K562 (cell line): ENCODE measurements around the gene ANKRD24. TPM values are rescaled to one million over a fixed set of nuclear protein-coding genes. Genes with fewer than 3 reads are reported as not detected.

Experiments
- CBFB ChIP-seq: sonication (generic); formaldehyde crosslinking; IDR thresholded peaks from 2 replicates; pipeline ENCODE4 v1.4.0; 2020; ENCODE audit warnings: mild to moderate bottlenecking, missing genetic modification reagents
- CHD1 ChIP-seq: fragments of 200-600 bp; sonication (generic); IDR thresholded peaks from one replicate; pipeline ENCODE4 v1.6.1; 2012; ENCODE audit warnings: mild to moderate bottlenecking, moderate library complexity, low read length, inconsistent platforms
- DMBX1 ChIP-seq: fragments of 250-450 bp; sonication (Bioruptor Pico); IDR thresholded peaks from 2 replicates; pipeline ENCODE4 v1.8.0; 2022; ENCODE audit warnings: inconsistent platforms, mild to moderate bottlenecking, moderate library complexity, borderline replicate concordance
- FOXA1 ChIP-seq: fragments of 450-650 bp; IDR thresholded peaks from 2 replicates; pipeline ENCODE4 v1.6.1; 2016; ENCODE audit warnings: mild to moderate bottlenecking, borderline replicate concordance
- HEY1 ChIP-seq: fragments of 250-450 bp; sonication (Bioruptor Pico); IDR thresholded peaks from 2 replicates; pipeline ENCODE4 v1.5.0; 2020; ENCODE audit warnings: mild to moderate bottlenecking, moderate library complexity, borderline replicate concordance
- NR3C1 ChIP-seq: sonication (generic); formaldehyde crosslinking; IDR thresholded peaks from 2 replicates; pipeline ENCODE4 v1.8.1; 2022; ENCODE audit warnings: missing genetic modification reagents
- SAFB2 ChIP-seq: fragments of 200-400 bp; formaldehyde crosslinking; IDR thresholded peaks from 2 replicates; pipeline ENCODE4 v1.6.1; 2018; ENCODE audit warnings: borderline replicate concordance, low read length, low read depth, moderate library complexity; ENCODE audit not compliant: severe bottlenecking
- SMAD3 ChIP-seq: fragments of 450-650 bp; formaldehyde crosslinking; conservative IDR thresholded peaks from 2 replicates; pipeline ENCODE4 v1.4.0; 2020; ENCODE audit warnings: mild to moderate bottlenecking
- ZNF24 ChIP-seq: fragments of 450-650 bp; IDR thresholded peaks from 2 replicates; pipeline ENCODE4 v1.6.1; 2016
- ZNF695 ChIP-seq: fragments of 450-650 bp; formaldehyde crosslinking; IDR thresholded peaks from 2 replicates; pipeline ENCODE4 v1.4.0; 2020; ENCODE audit warnings: mild to moderate bottlenecking, moderate library complexity
- ZNF717 ChIP-seq: fragments of 250-450 bp; sonication (Bioruptor Pico); IDR thresholded peaks from 2 replicates; pipeline ENCODE4 v1.5.0; 2021
- polyA plus RNA-seq, 8 experiments: library from polyadenylated mRNA; depleted of rRNA in 4 of 8; stranded (reverse) in 5 of 8; unstranded in 3 of 8; fragments of >200 nt; fragmentation: Nextera tagmentation in 2 of 8; fragmentation: Illumina TruSeq in 1 of 8; extraction: Ambion mirVana in 2 of 8; extraction: Trizol in 1 of 8; gene quantifications; 2 replicates each; pipeline versions ENCODE4 v1.2.1 to v1.2.3, GENCODE V29; 2011 to 2014; ENCODE audit warnings: inconsistent platforms in 1 of 8, missing spikeins in 1 of 8
- total RNA-seq, 7 experiments: library from RNA; depleted of rRNA in 6 of 7; stranded (reverse); fragments of >200 nt in 6 of 7; fragmentation: Illumina TruSeq in 2 of 7; extraction: Trizol in 2 of 7; gene quantifications; 2 replicates each; pipeline versions ENCODE4 v1.2.1 to v1.2.3, GENCODE V29; 2011 to 2021; ENCODE audit warnings: low replicate concordance in 1 of 7
- TF ChIP-seq, protein P1 (sequence below): fragments of 250-450 bp; sonication (Bioruptor Pico); IDR thresholded peaks from 2 replicates; pipeline ENCODE4 v1.5.0; 2021
- TF ChIP-seq, protein P2 (sequence below), 2 experiments: fragments of 200-800 bp in 1 of 2; sonication (Bioruptor generic) in 1 of 2; sonication (generic) in 1 of 2; formaldehyde crosslinking in 1 of 2; IDR thresholded peaks in 1 of 2; conservative IDR thresholded peaks in 1 of 2; 2 replicates each; pipeline versions ENCODE4 v1.5.0 to v1.6.1; 2016 to 2020; ENCODE audit warnings: missing compliant biosample characterization in 1 of 2, missing genetic modification characterization in 1 of 2, missing genetic modification reagents in 1 of 2
- TF ChIP-seq, protein P3 (sequence below): fragments of 250-450 bp; sonication (Bioruptor Pico); IDR thresholded peaks from 2 replicates; pipeline ENCODE4 v1.5.1; 2021; ENCODE audit warnings: mild to moderate bottlenecking
- TF ChIP-seq, protein P4 (sequence below): fragments of 250-450 bp; sonication (Bioruptor Pico); IDR thresholded peaks from 2 replicates; pipeline ENCODE4 v1.5.0; 2021; ENCODE audit warnings: mild to moderate bottlenecking, borderline replicate concordance
- TF ChIP-seq, protein P5 (sequence below): sonication (generic); formaldehyde crosslinking; IDR thresholded peaks from 2 replicates; pipeline ENCODE4 v1.8.0; 2022; ENCODE audit warnings: missing genetic modification reagents, mild to moderate bottlenecking, borderline replicate concordance
- TF ChIP-seq, protein P6 (sequence below): fragments of 450-650 bp; IDR thresholded peaks from 2 replicates; pipeline ENCODE4 v1.6.1; 2016; ENCODE audit warnings: antibody characterized with exemption

Gene ANKRD24
- total and polyA plus RNA-seq, 9 of the 15 experiments (the other 6 are each of a cell fraction or from before 2014, with no cell fraction given), result 0.07 to 0.12 (median 0.09) TPM; not detected in 5

DNA sequence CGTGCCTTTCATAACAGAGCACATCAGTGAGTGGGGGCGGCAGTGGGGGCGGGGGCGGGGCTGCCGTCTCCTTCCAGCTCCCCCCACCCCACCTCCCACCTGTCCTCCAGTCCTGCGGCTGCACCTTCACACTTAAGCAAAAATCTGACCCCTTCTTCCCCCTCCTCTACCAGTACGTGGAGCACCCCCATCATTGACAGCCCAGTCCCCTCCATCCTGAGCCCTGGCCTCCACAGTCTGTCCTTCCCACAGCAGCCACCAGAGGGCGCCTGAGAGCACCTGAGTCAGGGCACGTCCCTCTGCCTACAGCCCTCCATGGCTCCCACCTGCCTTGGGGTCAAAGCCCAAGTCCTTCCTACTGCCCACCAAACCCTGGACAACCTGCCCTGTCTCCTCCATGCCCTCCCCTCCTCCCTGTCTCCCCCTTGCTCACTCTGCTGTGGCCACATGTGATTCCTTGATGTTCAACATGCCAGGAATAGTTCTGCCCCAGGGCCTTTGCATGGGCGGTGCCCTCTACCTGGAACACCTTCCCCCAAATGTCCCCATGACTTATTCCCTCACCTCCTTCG lies 50.9 kb downstream of the ANKRD24 start (continued):
- TF ChIP-seq, protein P1, sequence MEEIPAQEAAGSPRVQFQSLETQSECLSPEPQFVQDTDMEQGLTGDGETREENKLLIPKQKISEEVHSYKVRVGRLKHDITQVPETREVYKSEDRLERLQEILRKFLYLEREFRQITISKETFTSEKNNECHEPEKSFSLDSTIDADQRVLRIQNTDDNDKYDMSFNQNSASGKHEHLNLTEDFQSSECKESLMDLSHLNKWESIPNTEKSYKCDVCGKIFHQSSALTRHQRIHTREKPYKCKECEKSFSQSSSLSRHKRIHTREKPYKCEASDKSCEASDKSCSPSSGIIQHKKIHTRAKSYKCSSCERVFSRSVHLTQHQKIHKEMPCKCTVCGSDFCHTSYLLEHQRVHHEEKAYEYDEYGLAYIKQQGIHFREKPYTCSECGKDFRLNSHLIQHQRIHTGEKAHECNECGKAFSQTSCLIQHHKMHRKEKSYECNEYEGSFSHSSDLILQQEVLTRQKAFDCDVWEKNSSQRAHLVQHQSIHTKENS (CRISPR knock-in tag), result no peak
- no peak for TF ChIP-seq ZNF695
- TF ChIP-seq HEY1 (CRISPR knock-in tag), result no peak
- peak; percentile 97 for TF ChIP-seq ZNF24
- TF ChIP-seq, protein P2, sequence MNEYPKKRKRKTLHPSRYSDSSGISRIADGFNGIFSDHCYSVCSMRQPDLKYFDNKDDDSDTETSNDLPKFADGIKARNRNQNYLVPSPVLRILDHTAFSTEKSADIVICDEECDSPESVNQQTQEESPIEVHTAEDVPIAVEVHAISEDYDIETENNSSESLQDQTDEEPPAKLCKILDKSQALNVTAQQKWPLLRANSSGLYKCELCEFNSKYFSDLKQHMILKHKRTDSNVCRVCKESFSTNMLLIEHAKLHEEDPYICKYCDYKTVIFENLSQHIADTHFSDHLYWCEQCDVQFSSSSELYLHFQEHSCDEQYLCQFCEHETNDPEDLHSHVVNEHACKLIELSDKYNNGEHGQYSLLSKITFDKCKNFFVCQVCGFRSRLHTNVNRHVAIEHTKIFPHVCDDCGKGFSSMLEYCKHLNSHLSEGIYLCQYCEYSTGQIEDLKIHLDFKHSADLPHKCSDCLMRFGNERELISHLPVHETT (CRISPR knock-in tag; conservative IDR thresholded peaks at IDR 0.05 in 1 of 2, IDR thresholded peaks at IDR 0.05 in 1 of 2), result no peak
- TF ChIP-seq NR3C1, result no peak
- TF ChIP-seq, protein P3, sequence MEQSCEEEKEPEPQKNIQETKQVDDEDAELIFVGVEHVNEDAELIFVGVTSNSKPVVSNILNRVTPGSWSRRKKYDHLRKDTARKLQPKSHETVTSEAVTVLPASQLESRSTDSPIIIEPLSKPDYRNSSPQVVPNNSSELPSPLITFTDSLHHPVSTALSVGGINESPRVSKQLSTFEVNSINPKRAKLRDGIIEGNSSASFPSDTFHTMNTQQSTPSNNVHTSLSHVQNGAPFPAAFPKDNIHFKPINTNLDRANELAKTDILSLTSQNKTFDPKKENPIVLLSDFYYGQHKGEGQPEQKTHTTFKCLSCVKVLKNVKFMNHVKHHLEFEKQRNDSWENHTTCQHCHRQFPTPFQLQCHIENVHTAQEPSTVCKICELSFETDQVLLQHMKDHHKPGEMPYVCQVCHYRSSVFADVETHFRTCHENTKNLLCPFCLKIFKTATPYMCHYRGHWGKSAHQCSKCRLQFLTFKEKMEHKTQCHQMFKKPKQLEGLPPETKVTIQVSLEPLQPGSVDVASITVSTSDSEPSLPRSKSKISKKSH (CRISPR knock-in tag), result no peak
- TF ChIP-seq CBFB (CRISPR knock-in tag), result no peak
- TF ChIP-seq, protein P4, sequence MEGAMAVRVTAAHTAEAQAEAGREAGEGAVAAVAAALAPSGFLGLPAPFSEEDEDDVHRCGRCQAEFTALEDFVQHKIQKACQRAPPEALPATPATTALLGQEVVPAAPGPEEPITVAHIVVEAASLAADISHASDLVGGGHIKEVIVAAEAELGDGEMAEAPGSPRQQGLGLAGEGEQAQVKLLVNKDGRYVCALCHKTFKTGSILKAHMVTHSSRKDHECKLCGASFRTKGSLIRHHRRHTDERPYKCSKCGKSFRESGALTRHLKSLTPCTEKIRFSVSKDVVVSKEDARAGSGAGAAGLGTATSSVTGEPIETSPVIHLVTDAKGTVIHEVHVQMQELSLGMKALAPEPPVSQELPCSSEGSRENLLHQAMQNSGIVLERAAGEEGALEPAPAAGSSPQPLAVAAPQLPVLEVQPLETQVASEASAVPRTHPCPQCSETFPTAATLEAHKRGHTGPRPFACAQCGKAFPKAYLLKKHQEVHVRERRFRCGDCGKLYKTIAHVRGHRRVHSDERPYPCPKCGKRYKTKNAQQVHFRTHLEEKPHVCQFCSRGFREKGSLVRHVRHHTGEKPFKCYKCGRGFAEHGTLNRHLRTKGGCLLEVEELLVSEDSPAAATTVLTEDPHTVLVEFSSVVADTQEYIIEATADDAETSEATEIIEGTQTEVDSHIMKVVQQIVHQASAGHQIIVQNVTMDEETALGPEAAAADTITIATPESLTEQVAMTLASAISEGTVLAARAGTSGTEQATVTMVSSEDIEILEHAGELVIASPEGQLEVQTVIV (CRISPR knock-in tag), result no peak
- peak; percentile 62; the same call in 1 of the 2 replicates for TF ChIP-seq DMBX1 (CRISPR knock-in tag)
- TF ChIP-seq, protein P5, sequence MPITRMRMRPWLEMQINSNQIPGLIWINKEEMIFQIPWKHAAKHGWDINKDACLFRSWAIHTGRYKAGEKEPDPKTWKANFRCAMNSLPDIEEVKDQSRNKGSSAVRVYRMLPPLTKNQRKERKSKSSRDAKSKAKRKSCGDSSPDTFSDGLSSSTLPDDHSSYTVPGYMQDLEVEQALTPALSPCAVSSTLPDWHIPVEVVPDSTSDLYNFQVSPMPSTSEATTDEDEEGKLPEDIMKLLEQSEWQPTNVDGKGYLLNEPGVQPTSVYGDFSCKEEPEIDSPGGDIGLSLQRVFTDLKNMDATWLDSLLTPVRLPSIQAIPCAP, result no peak
- TF ChIP-seq, protein P6, sequence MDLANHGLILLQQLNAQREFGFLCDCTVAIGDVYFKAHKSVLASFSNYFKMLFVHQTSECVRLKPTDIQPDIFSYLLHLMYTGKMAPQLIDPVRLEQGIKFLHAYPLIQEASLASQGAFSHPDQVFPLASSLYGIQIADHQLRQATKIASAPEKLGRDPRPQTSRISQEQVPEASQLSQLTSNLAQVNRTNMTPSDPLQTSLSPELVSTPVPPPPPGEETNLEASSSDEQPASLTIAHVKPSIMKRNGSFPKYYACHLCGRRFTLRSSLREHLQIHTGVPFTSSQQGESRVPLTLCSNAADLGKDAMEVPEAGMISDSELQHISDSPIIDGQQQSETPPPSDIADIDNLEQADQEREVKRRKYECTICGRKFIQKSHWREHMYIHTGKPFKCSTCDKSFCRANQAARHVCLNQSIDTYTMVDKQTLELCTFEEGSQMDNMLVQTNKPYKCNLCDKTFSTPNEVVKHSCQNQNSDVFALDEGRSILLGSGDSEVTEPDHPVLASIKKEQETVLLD, result peak; percentile 37; the same call in 1 of the 2 replicates
- no peak for TF ChIP-seq SAFB2
- no peak for TF ChIP-seq SMAD3 (CRISPR knock-in tag)
- no peak for TF ChIP-seq ZNF717 (CRISPR knock-in tag)
- TF ChIP-seq FOXA1, result no peak
- TF ChIP-seq CHD1, result no peak
